ENCODE measurements around the gene SAP25.
A peak's percentile ranks its signal among the peaks of the same experiment; 100 is the strongest.
"Not testable (repeated sequence)": the region's sequence is repeated elsewhere in the genome, so short reads cannot be mapped to it uniquely, and the experiment has no call there.

The SAP25 gene

DNA sequence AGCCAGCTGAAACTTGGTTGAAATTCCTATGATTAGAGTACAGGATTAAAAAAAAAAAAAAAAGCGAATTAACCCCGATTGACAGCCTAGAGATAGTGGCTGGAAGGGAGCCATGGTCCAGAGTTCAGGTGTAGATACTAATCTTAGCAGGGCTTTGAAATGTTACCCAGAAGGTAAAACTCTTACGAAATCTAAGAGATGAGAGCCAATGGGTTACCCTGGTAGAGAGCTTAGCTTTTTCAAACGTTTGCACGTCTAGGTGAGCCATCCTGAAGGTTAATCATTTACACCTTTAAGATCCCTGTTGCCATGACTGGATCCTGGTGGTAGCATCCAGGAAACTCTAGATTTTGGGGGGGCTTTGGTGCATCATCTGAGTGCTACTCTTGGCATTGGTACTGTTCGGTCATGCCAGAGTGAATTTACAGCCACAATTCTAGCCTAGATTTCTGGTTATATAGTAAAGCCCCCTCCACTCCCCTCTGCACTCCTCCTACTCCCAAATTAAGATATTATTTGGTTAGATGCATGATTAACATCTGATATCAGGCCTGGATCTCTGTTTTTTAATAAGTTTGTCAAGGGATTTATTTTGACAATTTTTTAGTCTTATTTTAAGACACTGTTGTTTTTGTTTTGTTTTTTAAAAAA lies 33.5 kb downstream of the SAP25 start:
- H3K9ac ChIP-seq (ENCODE audit: low read length): peak overlapping the region; percentile 20
- H3K4me3 ChIP-seq (ENCODE audit: low read depth, low read length): peak overlapping the region; percentile 72
- H3K36me3 ChIP-seq (ENCODE audit: control insufficient read depth, insufficient read depth, low read length): no peaks in the 10 kb centered on the region
- H3K9me3 ChIP-seq (ENCODE audit: control insufficient read depth, insufficient read depth, low read depth, low read length): no peaks in the 10 kb centered on the region
- no peak overlapping the region for H3K27ac ChIP-seq (ENCODE audit: low read depth, low read length)
- H3K27me3 ChIP-seq (ENCODE audit: control insufficient read depth, insufficient read depth, low read length): peaks cover 8% of the 10 kb centered on the region; the same call in 1 of the 2 replicates
- peaks cover 28% of the 10 kb centered on the region for H3K4me1 ChIP-seq (ENCODE audit: control insufficient read depth, insufficient read depth, low read length)

GRCh38 chr7:100539436-100540006 lies 34.2 kb downstream of the SAP25 start:
- H3K4me3 ChIP-seq (ENCODE audit: low read depth, low read length): peak overlapping the region; percentile 72
- no peak overlapping the region for H3K27ac ChIP-seq (ENCODE audit: low read depth, low read length)

DNA sequence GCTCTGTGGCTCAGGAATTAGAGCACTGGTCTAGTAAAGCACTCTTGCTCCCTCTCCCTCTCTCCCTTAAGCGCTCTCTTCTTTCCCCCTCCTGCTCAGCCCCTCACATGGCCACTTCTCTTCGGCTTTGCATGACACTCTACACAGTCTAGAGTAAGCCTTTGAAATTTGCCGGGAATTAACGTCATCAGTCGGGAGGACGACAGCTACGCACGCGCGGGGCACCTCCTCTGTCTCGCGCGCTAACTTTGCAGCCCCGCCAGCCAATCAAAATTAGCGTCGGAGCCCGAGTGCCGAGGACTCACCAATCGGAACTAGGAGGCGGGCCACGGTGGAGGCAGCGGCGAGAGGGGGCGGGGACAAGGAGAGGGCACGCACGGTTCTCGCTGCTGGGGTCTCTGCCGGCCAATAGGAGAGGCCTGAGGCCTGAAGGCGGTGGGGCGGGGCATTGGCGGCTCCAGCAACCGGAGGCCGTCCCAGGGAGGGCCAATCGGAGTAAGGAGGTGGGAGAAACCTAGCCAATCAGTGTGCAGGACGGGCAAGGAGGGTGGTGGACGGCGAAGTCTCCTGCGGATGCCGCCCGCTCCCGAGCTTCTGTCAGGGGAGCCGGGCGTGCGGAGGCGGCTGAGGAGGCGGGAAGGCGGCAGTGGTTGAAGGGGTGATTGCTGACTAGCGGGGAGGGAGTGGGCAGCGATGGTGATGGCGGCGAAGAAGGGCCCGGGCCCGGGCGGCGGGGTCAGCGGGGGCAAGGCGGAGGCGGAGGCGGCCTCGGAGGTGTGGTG lies 34.9 kb downstream of the SAP25 start, which contains the start of gene AGFG2:
TSS of gene AGFG2 (plus strand) at position 550 of the 782 bp plus-strand sequence. CDS start at position 694, 144 bp downstream.
- Histone ChIP-seq H3K9ac (ENCODE audit: low read length) (peak within 1 kb of the TSS; percentile 53), H3K36me3 (ENCODE audit: control insufficient read depth, insufficient read depth, low read length) (no peaks in the 10 kb centered on the region), H3K27ac (ENCODE audit: low read depth, low read length) (no peak within 1 kb of the TSS), H3K27me3 (ENCODE audit: control insufficient read depth, insufficient read depth, low read length) (peaks cover 8% of the 10 kb centered on the region; the same call in 1 of the 2 replicates), H3K4me1 (ENCODE audit: control insufficient read depth, insufficient read depth, low read length) (peaks cover 16% of the 10 kb centered on the region), H3K9me3 (ENCODE audit: control insufficient read depth, insufficient read depth, low read depth, low read length) (no peaks in the 10 kb centered on the region), H3K4me3 (ENCODE audit: low read depth, low read length) (peak within 1 kb of the TSS; percentile 72)

More at GRCh38 chr7:100539436-100540006, 34.2 kb downstream of the SAP25 start:
- H3K9ac ChIP-seq (ENCODE audit: low read length): peak overlapping the region; percentile 53
- H3K27me3 ChIP-seq (ENCODE audit: control insufficient read depth, insufficient read depth, low read length): peaks cover 8% of the 10 kb centered on the region; the same call in 1 of the 2 replicates
- peaks cover 23% of the 10 kb centered on the region for H3K4me1 ChIP-seq (ENCODE audit: control insufficient read depth, insufficient read depth, low read length)
- H3K9me3 ChIP-seq (ENCODE audit: control insufficient read depth, insufficient read depth, low read depth, low read length): no peaks in the 10 kb centered on the region
- H3K36me3 ChIP-seq (ENCODE audit: control insufficient read depth, insufficient read depth, low read length): no peaks in the 10 kb centered on the region

GRCh38 chr7:100538348-100538653 lies 35.4 kb downstream of the SAP25 start:
- Histone ChIP-seq H3K27ac (ENCODE audit: low read depth, low read length) (no peak overlapping the region), H3K36me3 (ENCODE audit: control insufficient read depth, insufficient read depth, low read length) (no peaks in the 10 kb centered on the region), H3K27me3 (ENCODE audit: control insufficient read depth, insufficient read depth, low read length) (peaks cover 8% of the 10 kb centered on the region; the same call in 1 of the 2 replicates), H3K4me3 (ENCODE audit: low read depth, low read length) (peak overlapping the region; percentile 67), H3K9me3 (ENCODE audit: control insufficient read depth, insufficient read depth, low read depth, low read length) (no peaks in the 10 kb centered on the region), H3K9ac (ENCODE audit: low read length) (peak overlapping the region; percentile 9), H3K4me1 (ENCODE audit: control insufficient read depth, insufficient read depth, low read length) (peaks cover 11% of the 10 kb centered on the region)

GRCh38 chr7:100536695-100537094 lies 37.0 kb downstream of the SAP25 start:
- not testable (repeated sequence) for H3K27me3 ChIP-seq (ENCODE audit: control insufficient read depth, insufficient read depth, low read length); H3K4me3 ChIP-seq (ENCODE audit: low read depth, low read length); H3K4me1 ChIP-seq (ENCODE audit: control insufficient read depth, insufficient read depth, low read length)

GRCh38 chr7:100535982-100536381 lies 37.7 kb downstream of the SAP25 start:
- H3K27me3 ChIP-seq (ENCODE audit: control insufficient read depth, insufficient read depth, low read length); H3K4me3 ChIP-seq (ENCODE audit: low read depth, low read length); H3K36me3 ChIP-seq (ENCODE audit: control insufficient read depth, insufficient read depth, low read length); H3K9ac ChIP-seq (ENCODE audit: low read length); H3K27ac ChIP-seq (ENCODE audit: low read depth, low read length); H3K9me3 ChIP-seq (ENCODE audit: control insufficient read depth, insufficient read depth, low read depth, low read length); H3K4me1 ChIP-seq (ENCODE audit: control insufficient read depth, insufficient read depth, low read length): not testable (repeated sequence)

More at GRCh38 chr7:100536695-100537094, 37.0 kb downstream of the SAP25 start:
- not testable (repeated sequence) for H3K27ac ChIP-seq (ENCODE audit: low read depth, low read length); H3K9me3 ChIP-seq (ENCODE audit: control insufficient read depth, insufficient read depth, low read depth, low read length); H3K9ac ChIP-seq (ENCODE audit: low read length); H3K36me3 ChIP-seq (ENCODE audit: control insufficient read depth, insufficient read depth, low read length)

DNA sequence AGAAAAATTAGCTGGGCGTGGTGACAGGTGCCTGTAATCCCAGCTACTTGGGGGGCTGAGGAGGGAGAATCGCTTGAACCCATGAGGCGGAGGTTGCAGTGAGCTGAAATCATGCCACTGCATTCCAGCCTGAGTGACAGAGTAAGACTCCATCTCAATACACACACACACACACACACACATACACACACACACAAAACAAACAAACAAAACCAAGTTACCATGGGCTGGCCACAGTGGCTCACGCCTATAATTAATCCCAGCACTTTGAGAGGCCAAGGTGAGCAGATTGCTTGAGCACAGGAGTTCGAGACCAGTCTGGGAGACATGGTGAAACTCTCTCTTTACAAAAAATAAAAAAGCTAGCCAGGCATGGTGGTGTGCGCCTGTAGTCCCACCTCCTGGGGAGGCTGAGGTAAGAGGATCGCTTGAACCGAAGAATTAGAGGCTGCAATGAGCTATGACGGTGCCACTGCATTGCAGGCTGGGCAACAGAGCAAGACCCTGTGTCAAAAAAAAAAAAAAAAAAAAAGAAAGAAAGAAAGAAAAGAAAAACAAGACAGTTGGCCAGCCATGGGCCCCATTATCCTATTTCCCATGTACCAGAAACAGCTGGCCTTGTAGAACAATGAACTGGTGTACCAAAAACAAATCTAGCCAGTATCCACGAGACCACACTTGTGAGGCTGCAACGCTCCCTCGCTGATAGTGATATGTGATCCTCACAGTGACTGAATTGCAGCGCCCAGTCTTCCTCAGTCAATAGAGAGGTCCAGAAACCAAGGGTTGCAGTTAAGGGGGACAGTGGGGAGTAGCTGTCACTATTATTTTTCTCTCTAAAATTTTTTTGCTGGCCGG lies 41.3 kb downstream of the SAP25 start:
- H3K36me3 ChIP-seq (ENCODE audit: control insufficient read depth, insufficient read depth, low read length): no peaks in the 10 kb centered on the region
- H3K9me3 ChIP-seq (ENCODE audit: control insufficient read depth, insufficient read depth, low read depth, low read length): no peaks in the 10 kb centered on the region
- no peak overlapping the region for H3K9ac ChIP-seq (ENCODE audit: low read length)
- H3K27ac ChIP-seq (ENCODE audit: low read depth, low read length): no peak overlapping the region
- H3K27me3 ChIP-seq (ENCODE audit: control insufficient read depth, insufficient read depth, low read length): no peaks in the 10 kb centered on the region
- no peak overlapping the region for H3K4me3 ChIP-seq (ENCODE audit: low read depth, low read length)
- no peaks in the 10 kb centered on the region for H3K4me1 ChIP-seq (ENCODE audit: control insufficient read depth, insufficient read depth, low read length)

- not testable (repeated sequence) for H3K27me3 ChIP-seq (ENCODE audit: control insufficient read depth, insufficient read depth, low read length); H3K4me3 ChIP-seq (ENCODE audit: low read depth, low read length); H3K36me3 ChIP-seq (ENCODE audit: control insufficient read depth, insufficient read depth, low read length); H3K9me3 ChIP-seq (ENCODE audit: control insufficient read depth, insufficient read depth, low read depth, low read length); H3K4me1 ChIP-seq (ENCODE audit: control insufficient read depth, insufficient read depth, low read length); H3K9ac ChIP-seq (ENCODE audit: low read length); H3K27ac ChIP-seq (ENCODE audit: low read depth, low read length)
These were observed 45.4 kb downstream of the SAP25 start for GRCh38 chr7:100528108-100528866.

GRCh38 chr7:100523192-100523591 lies 50.5 kb downstream of the SAP25 start:
- not testable (repeated sequence) for H3K36me3 ChIP-seq (ENCODE audit: control insufficient read depth, insufficient read depth, low read length); H3K27ac ChIP-seq (ENCODE audit: low read depth, low read length); H3K4me3 ChIP-seq (ENCODE audit: low read depth, low read length); H3K9ac ChIP-seq (ENCODE audit: low read length); H3K4me1 ChIP-seq (ENCODE audit: control insufficient read depth, insufficient read depth, low read length); H3K27me3 ChIP-seq (ENCODE audit: control insufficient read depth, insufficient read depth, low read length); H3K9me3 ChIP-seq (ENCODE audit: control insufficient read depth, insufficient read depth, low read depth, low read length)

Measured in HUES6 (cell line).